COLO668 (cell line): Measurements from ENCODE around the gene VEGFB.

Experiments
- DNase-seq: peaks from one replicate; lab custom pipeline; 2025; ENCODE audit not compliant: unreplicated experiment; lab: John Stamatoyannopoulos, UW

Gene VEGFB

GRCh38 chr11:64258946-64259532 is 24.7 kb downstream of the VEGFB start:
- no peak for DNase-seq

GRCh38 chr11:64259533-64260067 is 25.2 kb downstream of the VEGFB start:
- no peak for DNase-seq

DNA sequence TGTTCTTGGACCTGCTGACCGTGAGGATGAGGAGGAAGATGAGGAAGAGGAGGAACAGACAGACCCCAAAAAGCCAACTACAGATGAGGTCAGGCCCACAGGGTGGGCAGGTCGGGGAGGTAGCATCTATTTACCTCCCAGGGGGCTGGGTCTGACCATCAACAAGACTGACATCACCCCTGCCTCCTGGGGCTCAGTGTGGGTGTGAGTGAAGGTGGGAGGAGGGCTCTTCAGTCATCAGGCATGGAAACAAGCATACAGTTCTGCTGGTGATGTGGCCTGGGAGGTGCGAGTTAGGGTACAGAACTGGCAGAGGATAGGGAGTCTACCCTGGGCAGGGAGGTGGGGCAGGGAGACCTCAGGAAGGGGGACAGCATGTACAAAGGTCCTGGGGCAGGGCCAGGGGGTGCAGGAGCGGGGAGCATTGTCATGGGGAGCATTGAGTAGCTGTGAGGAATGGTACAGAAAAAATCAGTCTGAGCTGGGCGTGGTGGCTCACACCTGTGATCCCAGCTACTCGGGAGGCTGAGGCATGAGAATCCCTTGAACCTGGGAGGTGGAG is 25.8 kb downstream of the VEGFB start:
- no peak for DNase-seq

DNA sequence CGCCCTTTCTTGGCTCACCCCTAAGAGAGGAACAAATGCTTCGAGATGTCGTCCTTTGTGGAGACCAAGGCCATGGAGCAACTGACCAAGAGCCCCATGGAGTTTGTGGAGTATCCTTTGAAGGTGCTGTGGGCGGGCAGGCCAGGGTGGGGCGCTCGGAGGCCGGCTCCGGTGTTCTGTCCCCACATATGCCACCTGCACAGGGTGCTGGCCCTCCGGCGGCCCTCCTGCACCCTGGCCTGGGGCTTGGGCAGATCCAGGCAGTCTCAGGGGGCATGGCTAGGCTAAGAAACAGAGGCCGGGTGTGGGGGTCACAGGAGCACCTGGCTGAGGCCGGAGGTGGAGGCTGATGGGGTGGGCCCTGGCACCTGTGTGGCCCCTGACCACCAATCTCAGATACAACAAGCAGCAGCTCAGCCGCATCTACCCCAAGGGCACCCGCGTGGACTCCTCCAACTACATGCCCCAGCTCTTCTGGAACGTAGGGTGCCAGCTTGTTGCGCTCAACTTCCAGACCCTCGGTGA is 27.2 kb downstream of the VEGFB start:
- no peak for DNase-seq

DNA sequence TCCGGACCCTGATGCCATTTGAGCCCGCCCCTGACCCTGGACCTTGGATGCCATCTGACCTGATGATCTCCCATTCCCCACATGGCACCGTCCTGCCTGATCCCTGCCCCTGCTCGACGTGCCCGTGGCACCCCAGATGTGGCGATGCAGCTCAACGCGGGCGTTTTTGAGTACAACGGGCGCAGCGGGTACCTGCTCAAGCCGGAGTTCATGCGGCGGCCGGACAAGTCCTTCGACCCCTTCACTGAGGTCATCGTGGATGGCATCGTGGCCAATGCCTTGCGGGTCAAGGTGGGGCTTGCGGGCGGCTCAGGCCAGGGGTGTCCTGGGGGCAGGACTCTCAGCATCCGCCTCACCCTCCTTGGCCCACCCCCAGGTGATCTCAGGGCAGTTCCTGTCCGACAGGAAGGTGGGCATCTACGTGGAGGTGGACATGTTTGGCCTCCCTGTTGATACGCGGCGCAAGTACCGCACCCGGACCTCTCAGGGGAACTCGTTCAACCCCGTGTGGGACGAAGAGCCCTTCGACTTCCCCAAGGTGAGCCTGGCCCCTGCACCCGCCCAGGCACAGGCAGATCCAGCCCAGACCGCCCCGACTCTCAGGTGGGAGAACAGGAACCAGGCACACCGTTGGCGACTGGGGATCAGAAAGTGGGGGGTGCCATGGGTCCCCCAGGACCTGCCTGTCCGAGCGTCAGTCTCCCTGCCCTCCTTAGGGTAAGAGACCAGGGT is 28.1 kb downstream of the VEGFB start:
- no peak for DNase-seq

DNA sequence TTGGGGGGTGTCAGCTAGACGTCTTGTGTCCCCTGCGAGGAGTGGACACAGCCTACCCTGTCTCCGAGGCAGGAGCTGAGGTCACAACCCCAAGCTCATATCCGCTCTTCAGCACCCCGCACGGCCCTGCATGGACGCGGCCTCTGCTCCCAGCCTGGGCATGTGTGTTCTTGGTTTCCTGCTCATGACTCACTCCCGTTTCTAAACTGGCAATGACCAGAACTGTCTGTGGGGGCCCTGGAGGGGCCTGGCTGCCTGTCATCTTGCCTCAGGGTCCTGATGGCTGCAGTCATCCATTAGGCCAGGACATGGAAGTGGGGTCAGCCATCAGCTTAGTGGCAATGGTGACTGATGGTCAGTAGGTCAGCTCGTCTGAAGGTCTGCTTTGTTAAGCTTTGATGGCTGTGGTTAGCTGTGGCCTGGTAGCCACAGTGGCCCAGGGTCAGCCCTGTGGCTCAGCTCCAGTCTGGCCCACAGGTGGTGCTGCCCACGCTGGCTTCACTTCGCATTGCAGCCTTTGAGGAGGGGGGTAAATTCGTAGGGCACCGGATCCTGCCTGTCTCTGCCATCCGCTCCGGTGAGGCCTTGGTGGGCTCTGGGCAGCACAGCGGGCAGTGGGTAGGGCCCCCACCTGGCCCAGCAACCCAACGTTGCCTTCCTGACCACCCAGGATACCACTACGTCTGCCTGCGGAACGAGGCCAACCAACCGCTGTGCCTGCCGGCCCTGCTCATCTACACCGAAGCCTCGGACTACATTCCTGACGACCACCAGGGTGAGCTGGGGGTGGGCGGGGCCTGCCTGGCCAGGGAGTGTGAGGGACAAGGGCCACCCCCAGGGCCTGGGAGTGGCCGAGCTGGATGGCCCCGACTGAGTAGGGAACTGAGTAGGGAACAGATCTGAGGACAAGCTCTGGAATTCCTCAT is 28.9 kb downstream of the VEGFB start:
- no peak for DNase-seq

- no peak for DNase-seq
These were observed 29.5 kb downstream of the VEGFB start for GRCh38 chr11:64263947-64264317.

- no peak for DNase-seq
These were observed 30.0 kb downstream of the VEGFB start for GRCh38 chr11:64264371-64264852.

DNA sequence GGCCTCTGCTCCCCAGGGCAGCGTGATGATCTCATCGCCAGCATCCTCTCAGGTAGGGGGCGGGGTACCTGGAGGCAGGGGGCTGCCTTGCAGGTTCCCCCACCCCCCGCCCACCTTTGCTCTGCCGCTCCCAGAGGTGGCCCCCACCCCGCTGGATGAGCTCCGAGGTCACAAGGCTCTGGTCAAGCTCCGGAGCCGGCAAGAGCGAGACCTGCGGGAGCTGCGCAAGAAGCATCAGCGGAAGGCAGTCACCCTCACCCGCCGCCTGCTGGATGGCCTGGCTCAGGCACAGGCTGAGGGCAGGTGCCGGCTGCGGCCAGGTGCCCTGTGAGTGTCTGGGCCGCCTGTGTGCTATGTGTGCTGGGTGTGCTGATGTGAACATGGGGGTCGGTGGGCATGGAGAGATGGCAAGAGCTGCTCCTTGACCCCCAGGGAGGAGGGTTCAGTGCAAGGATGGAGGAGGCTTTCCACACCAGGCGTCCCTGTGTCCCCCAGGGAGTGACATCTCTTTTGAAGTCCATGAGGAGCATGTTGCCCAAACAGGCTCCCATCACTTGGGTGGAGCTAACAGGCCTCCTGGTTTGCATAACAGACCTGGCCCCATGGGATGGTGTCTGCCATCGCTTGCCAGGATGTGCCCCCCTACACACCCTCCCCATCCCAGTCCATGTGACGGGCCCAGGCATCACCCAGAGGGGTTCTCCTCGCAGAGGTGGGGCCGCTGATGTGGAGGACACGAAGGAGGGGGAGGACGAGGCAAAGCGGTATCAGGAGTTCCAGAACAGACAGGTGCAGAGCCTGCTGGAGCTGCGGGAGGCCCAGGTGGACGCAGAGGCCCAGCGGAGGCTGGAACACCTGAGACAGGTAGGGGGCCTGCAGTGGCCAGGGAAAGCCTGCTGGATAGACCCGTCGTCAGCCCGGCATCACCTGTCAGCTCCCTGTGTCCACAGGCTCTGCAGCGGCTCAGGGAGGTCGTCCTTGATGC is 31.1 kb downstream of the VEGFB start:
- no peak for DNase-seq

GRCh38 chr11:64266339-64266738 is 32.0 kb downstream of the VEGFB start:
- no peak for DNase-seq

DNA sequence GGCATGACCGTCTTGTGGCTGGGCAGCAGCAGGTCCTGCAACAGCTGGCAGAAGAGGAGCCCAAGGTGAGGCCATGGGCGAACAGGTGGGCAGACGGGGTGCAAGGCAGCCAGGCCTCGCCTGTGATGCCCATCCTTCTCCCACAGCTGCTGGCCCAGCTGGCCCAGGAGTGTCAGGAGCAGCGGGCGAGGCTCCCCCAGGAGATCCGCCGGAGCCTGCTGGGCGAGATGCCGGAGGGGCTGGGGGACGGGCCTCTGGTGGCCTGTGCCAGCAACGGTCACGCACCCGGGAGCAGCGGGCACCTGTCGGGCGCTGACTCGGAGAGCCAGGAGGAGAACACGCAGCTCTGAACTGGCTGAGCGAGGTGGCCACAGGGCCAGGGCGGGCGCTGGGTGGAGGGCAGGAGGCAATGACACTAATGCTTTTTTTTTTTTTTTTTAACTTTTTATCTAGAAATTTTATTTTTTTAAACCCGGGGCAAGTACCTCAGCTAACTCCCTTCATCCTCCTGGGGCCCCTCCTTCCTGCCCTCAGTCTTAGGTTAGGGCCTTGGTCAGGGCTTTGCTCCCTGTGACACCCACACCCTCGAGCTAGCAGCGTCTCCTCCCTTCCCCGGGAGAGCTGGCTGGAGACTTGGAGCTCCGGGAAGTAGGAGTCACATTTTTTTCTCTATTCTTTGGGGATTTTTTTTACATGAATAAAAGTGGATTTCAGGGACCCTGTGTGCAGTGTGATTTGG is 33.0 kb downstream of the VEGFB start:
- peak; percentile 29 for DNase-seq

DNA sequence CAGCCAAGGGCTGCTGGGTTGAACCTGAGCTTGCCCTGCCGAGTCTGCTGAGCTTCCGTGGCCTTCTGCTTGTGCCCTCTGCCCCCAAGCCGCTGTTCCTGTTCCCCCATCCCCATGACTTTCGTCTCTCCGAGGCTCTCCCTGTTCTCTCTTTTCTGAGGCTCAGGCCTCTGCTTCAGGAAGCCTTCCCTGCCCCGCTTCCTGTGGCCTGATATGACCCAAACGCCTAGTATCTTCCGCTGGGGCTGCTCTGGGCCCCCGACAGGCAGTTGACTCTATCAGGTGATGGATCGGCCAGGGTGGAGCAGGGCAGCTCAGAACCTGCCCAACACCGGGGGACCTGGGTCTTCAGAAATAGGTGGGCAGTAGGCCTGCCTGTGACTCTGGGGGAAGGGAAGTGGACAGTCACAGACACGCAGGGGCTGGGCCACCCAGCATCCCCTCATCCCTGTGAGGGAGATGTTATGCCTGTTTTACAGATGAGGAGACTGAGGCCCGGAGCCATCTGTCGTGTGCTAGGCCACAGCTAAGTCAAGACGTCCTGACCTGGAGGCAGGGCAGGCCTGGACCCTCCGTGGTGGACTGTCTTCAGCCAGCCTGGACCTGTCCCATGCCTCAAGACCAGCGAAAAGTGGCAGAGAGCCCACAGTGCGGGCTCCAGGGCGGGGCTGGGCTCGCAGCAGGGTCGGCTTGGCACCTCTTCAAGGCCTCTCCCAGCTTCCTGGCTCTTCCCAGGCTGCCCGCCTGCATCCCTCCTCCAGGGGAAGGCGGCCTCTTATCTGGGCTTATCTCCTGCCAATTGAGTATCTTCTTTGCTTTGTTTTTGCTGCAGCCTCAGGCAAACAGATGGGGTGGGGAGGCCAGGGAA is 33.9 kb downstream of the VEGFB start:
- peak; percentile 16 for DNase-seq

DNA sequence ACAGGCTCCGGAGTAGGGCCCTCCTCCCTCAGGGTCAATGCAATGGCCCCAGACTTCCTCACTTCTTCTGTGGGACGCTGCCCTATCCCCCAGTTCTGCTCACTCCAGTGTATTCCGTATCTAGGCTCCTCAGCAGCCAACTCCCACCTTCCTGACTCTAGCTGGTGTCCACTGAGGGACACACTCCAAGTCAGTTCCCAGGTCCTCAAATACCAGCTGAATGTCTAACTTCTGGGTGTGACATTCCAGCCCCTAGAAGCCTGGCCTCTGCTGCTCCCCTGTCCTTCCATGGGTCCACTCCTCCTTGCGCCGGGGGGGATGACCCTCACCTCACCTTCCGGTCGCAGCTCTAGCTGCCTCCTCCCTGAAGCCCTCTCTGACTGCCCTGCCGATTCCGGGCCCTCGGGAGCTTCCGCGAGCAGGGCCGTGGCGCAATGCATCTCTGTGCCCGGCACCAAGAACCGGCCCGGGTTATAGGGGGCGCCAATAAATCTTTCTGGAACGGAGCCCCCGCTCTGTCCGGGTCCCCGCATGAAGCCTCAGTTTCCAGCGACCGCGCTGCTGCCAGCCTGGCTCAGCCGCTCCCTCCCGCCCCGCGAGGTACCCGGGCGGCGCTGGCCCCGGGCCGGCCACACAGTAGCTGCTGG is 34.6 kb downstream of the VEGFB start:
- DNase-seq: peak; percentile 56

DNA sequence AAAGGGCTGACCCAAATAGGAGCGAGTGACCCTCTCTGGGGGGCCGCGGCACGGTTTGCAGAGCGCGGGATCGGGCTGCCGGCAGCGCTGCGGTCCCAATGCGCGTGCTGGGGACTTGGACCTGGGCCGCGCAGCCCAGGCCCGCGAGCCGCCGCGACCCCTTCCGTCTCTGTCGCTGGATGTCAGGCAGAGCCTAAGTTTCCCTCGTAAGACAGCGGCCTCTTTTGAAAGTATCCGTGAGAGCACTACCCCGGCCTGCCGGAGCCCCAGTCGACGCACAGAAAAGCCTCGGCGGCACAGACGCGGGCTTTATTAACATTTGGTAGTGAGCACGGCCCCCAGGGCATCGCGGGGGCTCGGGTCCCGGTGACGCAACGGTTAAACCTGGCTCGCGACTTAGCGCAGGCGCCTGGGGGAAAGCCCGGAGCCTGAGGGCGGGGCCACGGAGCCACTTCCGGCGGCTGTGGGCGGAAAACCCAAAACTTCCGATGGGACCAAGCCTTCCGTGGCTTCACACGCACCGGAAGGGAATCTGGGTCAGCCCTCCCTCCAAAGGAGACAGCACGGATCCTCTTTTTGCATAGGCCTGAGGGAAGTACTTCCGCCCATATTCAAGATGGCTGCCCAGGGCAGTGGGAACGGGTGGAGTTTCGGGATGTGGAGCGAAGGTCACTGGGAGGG is 35.3 kb downstream of the VEGFB start:
- DNase-seq: peak; percentile 97

DNA sequence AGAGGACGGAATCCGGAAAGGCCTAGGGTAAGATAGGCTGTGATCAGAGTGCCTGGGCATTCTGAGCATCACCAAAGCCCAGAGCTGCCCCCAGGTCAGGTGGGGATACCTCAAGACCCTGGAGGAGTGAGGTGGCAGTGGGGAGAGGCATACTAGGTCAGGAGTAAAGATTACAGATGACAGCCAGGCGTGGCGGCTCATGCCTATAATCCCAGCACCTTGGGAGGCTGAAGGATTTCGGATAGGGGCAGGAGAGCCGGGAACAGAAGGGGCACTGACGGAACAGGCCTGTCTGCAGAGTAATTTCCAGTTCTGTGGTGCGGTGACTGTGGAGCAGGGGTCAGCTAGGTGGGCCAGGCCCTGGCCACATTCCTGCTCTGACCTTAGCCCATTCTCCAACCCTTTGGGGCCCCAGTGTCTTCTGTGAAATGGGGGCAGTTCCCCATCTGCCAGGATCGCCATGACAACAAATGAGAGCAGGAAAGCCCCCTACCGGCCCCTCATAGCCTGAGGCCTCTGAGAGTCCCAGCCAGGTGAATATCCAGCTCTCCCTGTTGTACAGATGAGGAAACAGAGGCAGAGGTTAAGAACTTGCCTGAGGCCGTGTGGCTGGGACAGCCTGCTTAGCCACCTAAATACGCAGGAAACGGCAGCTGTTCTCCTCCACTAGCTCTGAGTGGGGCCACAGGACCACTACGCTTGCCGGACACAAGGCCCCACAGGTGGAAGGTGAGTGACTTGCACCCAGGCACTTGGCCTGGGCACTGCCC is 40.8 kb downstream of the VEGFB start:
- no peak for DNase-seq

GRCh38 chr11:64275841-64276240 is 41.5 kb downstream of the VEGFB start:
- DNase-seq: no peak
